ENCODE measurements around the gene OR6A2.

OR6A2 gene

DNA sequence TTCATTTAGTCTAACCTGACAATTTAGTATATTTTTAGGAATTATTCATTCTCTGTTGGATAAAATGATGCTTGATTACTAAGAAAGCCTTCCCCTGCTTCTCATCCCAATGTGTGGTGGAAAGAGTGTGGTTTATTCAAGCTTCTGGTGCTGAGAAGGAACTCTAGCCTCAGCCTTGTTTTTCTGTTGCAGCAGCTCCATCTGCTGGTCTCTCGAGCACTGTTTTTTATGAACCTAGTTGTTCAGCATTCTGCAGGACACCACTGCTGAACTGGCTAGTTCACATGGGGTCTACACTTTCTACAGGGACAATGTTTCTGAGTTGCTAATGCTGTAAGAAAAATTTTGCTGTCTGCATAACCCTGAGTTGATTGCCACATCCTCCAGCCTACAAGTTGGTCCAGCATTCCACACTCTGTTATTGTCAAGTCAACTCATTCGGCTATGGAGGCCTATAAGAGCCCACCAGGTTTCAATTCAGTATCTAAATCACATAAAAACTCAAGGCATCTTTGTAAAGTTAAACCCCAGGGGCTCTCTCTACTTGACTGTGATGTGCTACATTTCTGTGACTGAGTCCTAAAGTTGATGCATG lies 42.0 kb downstream of the OR6A2 start:
- peak; percentile 25 to 38 (median 30) for DNase-seq (ENCODE audit: low read depth in 3 of 3, low spot score in 1 of 3)

DNA sequence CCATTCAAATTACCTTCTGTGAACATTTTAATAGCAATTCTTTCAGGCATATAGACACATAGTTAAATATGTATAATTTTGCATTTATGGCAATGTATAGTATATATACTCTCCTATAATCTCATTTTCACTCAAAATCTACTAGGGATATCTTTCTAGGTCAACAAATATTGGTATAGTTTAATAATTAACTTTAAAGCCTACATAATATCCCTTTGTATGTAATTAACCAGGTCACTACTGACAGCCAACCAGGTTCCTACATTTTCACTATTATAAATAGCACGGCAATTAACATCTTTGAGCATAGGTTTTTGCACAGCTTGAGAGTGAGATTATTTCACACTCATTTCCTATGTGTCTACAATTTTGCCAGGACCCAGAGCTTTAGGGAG lies 43.5 kb downstream of the OR6A2 start:
- DNase-seq (ENCODE audit: low read depth in 3 of 3, low spot score in 1 of 3): no peak

DNA sequence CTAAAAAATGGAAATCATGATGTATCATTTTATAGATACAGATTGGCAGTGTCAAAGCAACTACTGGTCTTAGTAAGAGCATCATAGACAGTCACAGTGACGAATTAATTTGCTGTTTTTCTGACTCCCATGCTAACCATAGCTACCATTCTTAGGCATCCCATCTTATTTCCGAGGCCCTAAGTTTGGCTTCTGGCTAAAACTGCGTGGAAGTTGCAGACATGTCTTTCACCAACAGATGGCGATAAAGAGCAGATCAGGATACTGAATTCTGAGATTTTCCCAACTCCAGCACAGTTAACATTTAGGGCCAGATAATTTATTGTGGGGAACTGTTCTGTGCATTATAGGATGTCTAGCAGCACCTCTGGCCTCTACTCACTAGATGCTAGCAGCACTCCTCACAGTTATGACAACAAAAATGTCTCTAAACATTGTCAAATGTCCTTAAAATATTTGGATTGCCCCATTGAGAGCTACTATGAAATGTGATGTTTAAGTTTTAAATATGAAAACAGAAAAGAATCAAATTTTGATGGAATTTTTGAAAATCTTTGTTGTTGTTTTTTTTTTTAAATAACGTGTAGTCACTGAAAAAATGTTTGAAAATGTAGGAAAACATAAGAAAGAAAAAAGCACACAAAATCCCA lies 44.1 kb downstream of the OR6A2 start:
- no peak for DNase-seq (ENCODE audit: low read depth in 3 of 3, low spot score in 1 of 3)

DNA sequence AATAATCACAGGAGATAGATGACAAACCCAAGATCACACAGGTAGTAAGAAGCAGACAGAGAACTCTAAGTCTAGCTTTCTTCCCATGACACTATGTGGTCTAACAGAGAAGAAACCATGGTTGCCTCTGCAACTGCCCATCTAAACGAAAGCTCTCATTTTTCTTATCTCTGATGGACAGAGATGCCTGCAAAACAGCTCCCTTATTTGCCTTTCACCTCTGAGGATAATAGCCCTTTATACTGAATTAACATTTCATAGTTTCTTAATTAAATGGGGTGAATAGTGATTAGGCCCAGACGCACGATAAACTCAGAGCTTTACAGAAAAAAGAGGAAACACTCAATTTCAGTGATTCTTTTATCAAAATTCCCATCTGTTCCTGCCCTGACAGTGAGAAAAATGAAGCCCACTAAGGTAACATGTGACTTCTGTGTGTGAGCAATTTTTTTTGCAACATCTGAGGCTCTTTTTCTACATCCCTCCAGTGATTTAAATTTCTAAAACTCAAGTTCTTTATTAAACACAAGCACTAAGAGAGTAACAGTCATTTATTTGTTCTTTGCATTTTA lies 52.3 kb downstream of the OR6A2 start:
- no peak for DNase-seq (ENCODE audit: low read depth in 3 of 3, low spot score in 1 of 3)

DNA sequence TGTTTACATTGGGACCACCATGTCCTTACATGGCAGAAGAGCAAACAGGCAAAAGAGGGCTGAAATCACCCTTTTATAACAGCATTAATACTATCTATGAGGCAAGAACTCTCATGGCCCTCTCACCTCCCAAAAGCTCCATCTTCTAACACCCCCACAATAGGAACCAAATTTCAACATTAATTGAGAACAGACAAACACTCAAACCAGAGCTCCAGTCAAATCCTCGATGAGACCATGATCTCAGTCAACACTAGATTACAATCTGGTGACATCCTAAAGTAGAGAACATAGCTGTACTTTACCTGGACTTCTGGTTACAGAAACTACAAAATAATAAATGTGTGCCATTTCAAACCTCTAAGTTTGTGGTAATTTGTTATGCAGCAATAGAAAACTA lies 52.9 kb downstream of the OR6A2 start:
- no peak for DNase-seq (ENCODE audit: low read depth in 3 of 3, low spot score in 1 of 3)

DNA sequence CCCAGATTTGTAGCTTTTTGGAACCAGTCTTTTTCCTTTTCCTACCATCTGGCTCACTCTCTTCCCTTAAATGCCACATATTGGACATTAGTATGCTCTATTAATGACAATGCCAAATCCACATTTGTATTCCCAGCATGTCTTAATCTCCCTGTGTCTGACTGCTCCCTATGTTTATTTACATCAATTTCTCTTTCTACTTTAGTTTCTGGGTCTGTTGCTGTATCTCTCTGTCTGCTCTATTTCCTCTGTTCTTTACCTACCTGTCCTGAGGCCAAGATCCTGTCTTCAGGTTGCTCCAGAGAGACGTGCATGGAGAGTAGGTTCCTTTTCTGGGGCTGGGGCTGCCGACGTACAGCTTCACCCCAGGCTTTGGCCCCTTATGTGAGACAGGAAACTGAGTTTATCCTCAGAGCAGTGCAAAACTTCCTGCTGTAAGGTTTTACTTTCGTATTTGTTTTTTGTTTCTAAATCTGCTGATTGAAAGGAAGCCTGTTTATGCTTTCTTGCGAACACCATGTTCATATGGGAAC lies 53.3 kb downstream of the OR6A2 start:
- DNase-seq (ENCODE audit: low read depth in 3 of 3, low spot score in 1 of 3): peak in 1 of 3 donors; percentile 20

DNA sequence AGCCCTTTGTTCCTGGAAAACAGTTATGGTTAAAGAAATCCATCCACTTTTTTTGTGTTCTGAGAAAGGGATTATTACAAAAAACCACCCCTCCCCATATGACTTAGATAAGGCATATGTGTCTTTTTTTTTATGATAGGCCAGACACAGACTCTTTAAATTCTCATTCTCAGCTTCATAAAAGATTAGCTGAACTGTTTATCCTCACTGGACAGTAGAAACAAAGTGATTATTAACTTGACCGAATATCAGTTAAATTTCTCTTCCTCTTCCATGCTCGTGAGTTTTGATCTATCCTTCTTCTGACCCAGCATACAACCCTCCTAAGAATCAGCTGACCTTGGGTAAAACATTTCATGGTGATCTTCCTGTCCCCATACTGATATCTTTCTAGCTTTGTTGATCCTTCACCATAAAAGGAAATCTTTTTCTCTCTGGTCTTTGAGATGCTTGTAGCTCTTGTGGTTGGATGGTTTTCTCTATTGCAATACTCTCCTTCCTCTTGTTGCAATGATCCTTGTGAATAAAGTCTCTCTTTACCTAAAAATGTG lies 53.9 kb downstream of the OR6A2 start:
- no peak for DNase-seq (ENCODE audit: low read depth in 3 of 3, low spot score in 1 of 3)

DNA sequence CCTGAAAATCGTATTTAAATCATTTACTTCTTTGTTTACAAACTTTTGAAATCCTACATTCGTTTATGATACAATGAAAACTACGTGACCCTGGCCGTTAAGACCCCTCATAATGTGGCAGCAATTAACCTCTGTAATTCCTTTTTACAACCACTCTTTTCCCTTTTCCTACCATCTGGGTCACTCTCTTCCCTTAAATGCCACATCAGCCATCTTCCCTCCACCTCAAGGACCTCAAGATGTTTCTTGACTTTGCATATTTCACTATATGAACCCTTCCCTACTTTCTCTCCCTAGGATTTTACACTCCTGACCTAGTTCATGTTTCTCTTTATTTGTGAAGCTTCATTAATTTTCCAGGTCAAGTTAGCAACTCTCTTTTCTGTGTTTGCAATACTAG lies 54.5 kb downstream of the OR6A2 start:
- DNase-seq (ENCODE audit: low read depth in 3 of 3, low spot score in 1 of 3): no peak

DNA sequence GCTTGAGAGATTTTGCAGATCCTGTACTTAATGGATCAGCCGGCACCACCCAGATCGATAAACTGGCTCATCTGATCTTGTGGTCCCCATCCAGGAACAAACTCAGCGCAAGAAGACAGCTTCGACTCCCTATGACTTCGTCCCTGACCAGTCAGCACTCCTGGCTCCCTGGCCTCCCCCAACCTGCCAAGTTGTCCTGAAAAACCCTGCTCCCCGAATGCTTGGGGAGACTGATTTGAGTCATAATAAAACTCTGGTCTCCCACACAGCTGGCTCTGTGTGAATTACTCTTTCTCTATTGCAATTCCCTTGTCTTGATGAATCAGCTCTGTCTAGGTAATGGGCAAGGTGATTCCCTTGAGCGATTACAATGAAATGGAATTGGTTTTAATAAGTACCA lies 57.2 kb downstream of the OR6A2 start:
- no peak for DNase-seq (ENCODE audit: low read depth in 3 of 3, low spot score in 1 of 3)
